ENCODE measurements around the gene EP400. TPM values are rescaled to one million over a fixed set of nuclear protein-coding genes. Genes with fewer than 3 reads are reported as not detected.
"Not testable (repeated sequence)": the region's sequence is repeated elsewhere in the genome, so short reads cannot be mapped to it uniquely, and the experiment has no call there.

Gene EP400
- polyA plus RNA-seq, 1 donor (not counting 4 experiments of a cell fraction or from before 2014, with no cell fraction given), result 4.1 TPM

DNA sequence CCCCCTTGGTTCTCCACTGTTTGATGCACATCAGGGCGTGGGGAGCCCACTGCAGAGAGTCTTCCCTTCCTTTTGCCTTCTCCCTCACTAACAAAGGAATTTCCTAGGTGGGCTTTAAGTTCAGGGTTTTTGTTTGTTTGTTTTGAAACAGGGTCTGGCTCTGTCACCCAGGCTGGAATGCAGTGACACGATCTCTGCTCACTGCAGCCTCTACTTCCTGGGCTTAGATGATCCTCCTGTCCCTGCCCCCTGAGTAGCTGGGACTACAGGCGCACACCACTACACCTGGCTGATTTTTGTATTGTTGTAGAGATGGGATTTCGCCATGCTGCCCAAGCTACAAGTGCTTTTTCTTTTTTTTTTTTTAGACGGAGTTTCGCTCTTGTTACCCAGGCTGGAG lies 33.8 kb downstream of the EP400 start:
- no peaks in the 10 kb centered on the region for H3K9me1 ChIP-seq (ENCODE audit: control insufficient read depth, extremely low read depth, insufficient read depth, low read length)
- dilution Hi-C loops (cut with MboI; ENCODE audit: extremely low pct_ligation_motif_present, low sequenced_read_pairs), result no loop called here
- H3K27ac ChIP-seq (ENCODE audit: control insufficient read depth, insufficient read depth, low read length), result no peak overlapping the region
- FAIRE-seq, result no peak
- no peak overlapping the region for H2AFZ ChIP-seq (ENCODE audit: control insufficient read depth, low read length)
- H3K4me1 ChIP-seq (ENCODE audit: control insufficient read depth, extremely low read depth, insufficient read depth, low read length), result no peaks in the 10 kb centered on the region
- H3K9me3 ChIP-seq (ENCODE audit: control insufficient read depth, low read depth, low read length), result no peaks in the 10 kb centered on the region
- DNase-seq (ENCODE audit: low read depth, low spot score), result no peak
- H3K4me2 ChIP-seq (ENCODE audit: control insufficient read depth, extremely low read depth, insufficient read depth, low read depth, low read length), result no peak overlapping the region
- no peaks in the 10 kb centered on the region for H3K27me3 ChIP-seq (ENCODE audit: control insufficient read depth, extremely low read depth, insufficient read depth, low read length)
- H3K4me3 ChIP-seq (ENCODE audit: control insufficient read depth in 2 of 3, extremely low read depth in 1 of 3, insufficient read depth in 2 of 3, low read depth in 1 of 3, low read length in 3 of 3), result no peak overlapping the region
- H4K20me1 ChIP-seq (ENCODE audit: control insufficient read depth, extremely low read depth, insufficient read depth, low read length), result no peaks in the 10 kb centered on the region
- peaks cover 1% of the 10 kb centered on the region for H3K79me2 ChIP-seq (ENCODE audit: control insufficient read depth, insufficient read depth, low read length)
- TF ChIP-seq, protein P1, sequence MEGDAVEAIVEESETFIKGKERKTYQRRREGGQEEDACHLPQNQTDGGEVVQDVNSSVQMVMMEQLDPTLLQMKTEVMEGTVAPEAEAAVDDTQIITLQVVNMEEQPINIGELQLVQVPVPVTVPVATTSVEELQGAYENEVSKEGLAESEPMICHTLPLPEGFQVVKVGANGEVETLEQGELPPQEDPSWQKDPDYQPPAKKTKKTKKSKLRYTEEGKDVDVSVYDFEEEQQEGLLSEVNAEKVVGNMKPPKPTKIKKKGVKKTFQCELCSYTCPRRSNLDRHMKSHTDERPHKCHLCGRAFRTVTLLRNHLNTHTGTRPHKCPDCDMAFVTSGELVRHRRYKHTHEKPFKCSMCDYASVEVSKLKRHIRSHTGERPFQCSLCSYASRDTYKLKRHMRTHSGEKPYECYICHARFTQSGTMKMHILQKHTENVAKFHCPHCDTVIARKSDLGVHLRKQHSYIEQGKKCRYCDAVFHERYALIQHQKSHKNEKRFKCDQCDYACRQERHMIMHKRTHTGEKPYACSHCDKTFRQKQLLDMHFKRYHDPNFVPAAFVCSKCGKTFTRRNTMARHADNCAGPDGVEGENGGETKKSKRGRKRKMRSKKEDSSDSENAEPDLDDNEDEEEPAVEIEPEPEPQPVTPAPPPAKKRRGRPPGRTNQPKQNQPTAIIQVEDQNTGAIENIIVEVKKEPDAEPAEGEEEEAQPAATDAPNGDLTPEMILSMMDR (optimal IDR thresholded peaks at IDR 0.05 in 1 of 3, IDR thresholded peaks at IDR 0.05 in 1 of 3, conservative IDR thresholded peaks at IDR 0.05 in 1 of 3; ENCODE audit: extremely low read depth in 1 of 3, insufficient read depth in 2 of 3, low read length in 3 of 3), result no peak
- TF ChIP-seq EZH2 (IDR thresholded peaks at IDR 0.05; ENCODE audit: low read length), result no peak
- no peak overlapping the region for H3K9ac ChIP-seq (ENCODE audit: control insufficient read depth, extremely low read depth, insufficient read depth, low read length)
- peaks cover 26 to 27% of the 10 kb centered on the region in 2 experiments for H3K36me3 ChIP-seq (ENCODE audit: control insufficient read depth in 2 of 2, extremely low read depth in 1 of 2, insufficient read depth in 2 of 2, low read length in 2 of 2)

DNA sequence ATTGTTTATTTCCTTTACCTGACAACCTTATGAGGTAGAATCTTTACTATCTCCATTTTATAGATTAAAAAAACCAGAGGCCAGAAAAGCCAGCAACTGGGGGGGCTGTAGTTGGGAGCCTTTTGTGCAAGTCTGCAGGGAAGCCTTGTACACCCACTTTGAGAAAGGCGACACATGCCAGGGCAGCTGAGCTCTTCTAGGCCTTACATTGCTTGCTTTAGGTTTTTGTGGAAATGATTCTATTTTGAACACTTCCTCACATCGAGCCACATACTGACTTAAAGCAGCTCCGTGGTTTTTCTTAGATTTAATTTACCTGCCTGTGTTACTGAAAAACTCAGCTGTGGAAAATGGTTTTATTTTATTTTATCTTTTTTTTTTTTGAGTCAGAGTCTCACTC lies 34.6 kb downstream of the EP400 start:
- Histone ChIP-seq H3K4me3 (ENCODE audit: control insufficient read depth in 2 of 3, extremely low read depth in 1 of 3, insufficient read depth in 2 of 3, low read depth in 1 of 3, low read length in 3 of 3) (no peak overlapping the region), H3K27ac (ENCODE audit: control insufficient read depth, insufficient read depth, low read length) (no peak overlapping the region), H4K20me1 (ENCODE audit: control insufficient read depth, extremely low read depth, insufficient read depth, low read length) (no peaks in the 10 kb centered on the region), H3K9ac (ENCODE audit: control insufficient read depth, extremely low read depth, insufficient read depth, low read length) (no peak overlapping the region), H3K36me3 (ENCODE audit: control insufficient read depth in 2 of 2, extremely low read depth in 1 of 2, insufficient read depth in 2 of 2, low read length in 2 of 2) (peaks cover 29% of the 10 kb centered on the region in 2 experiments), H2AFZ (ENCODE audit: control insufficient read depth, low read length) (no peak overlapping the region), H3K9me3 (ENCODE audit: control insufficient read depth, low read depth, low read length) (no peaks in the 10 kb centered on the region), H3K4me1 (ENCODE audit: control insufficient read depth, extremely low read depth, insufficient read depth, low read length) (no peaks in the 10 kb centered on the region), H3K9me1 (ENCODE audit: control insufficient read depth, extremely low read depth, insufficient read depth, low read length) (no peaks in the 10 kb centered on the region), H3K27me3 (ENCODE audit: control insufficient read depth, extremely low read depth, insufficient read depth, low read length) (no peaks in the 10 kb centered on the region), H3K79me2 (ENCODE audit: control insufficient read depth, insufficient read depth, low read length) (peaks cover 1% of the 10 kb centered on the region), H3K4me2 (ENCODE audit: control insufficient read depth, extremely low read depth, insufficient read depth, low read depth, low read length) (no peak overlapping the region)
- FAIRE-seq (no peak), DNase-seq (ENCODE audit: low read depth, low spot score) (no peak)
- TF ChIP-seq, protein P1 (optimal IDR thresholded peaks at IDR 0.05 in 1 of 3, IDR thresholded peaks at IDR 0.05 in 1 of 3, conservative IDR thresholded peaks at IDR 0.05 in 1 of 3; ENCODE audit: extremely low read depth in 1 of 3, insufficient read depth in 2 of 3, low read length in 3 of 3), result no peak
- TF ChIP-seq EZH2 (IDR thresholded peaks at IDR 0.05; ENCODE audit: low read length), result no peak
- dilution Hi-C loops (cut with MboI; ENCODE audit: extremely low pct_ligation_motif_present, low sequenced_read_pairs), result no loop called here

DNA sequence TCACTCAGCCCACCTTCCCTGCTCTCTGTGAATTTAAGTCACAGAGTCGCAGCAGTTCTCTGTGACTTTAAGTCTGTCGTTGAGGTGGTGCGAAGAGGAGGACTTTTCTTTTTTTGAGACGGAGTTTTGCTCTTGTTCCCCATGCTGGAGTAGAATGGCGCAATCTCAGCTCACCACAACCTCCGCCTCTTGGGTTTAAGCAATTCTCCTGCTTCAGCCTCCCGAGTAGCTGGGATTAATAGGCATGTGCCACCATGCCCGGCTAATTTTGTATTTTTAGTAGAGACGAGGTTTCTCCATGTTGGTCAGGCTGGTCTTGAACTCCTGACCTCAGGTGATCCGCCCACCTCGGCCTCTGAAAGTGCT lies 35.8 kb downstream of the EP400 start:
- H3K4me2 ChIP-seq (ENCODE audit: control insufficient read depth, extremely low read depth, insufficient read depth, low read depth, low read length); DNase-seq (ENCODE audit: low read depth, low spot score); dilution Hi-C loops (cut with MboI; ENCODE audit: extremely low pct_ligation_motif_present, low sequenced_read_pairs); H3K9ac ChIP-seq (ENCODE audit: control insufficient read depth, extremely low read depth, insufficient read depth, low read length); H3K9me3 ChIP-seq (ENCODE audit: control insufficient read depth, low read depth, low read length); H3K4me1 ChIP-seq (ENCODE audit: control insufficient read depth, extremely low read depth, insufficient read depth, low read length); H4K20me1 ChIP-seq (ENCODE audit: control insufficient read depth, extremely low read depth, insufficient read depth, low read length); H2AFZ ChIP-seq (ENCODE audit: control insufficient read depth, low read length); H3K79me2 ChIP-seq (ENCODE audit: control insufficient read depth, insufficient read depth, low read length); H3K27ac ChIP-seq (ENCODE audit: control insufficient read depth, insufficient read depth, low read length); FAIRE-seq; H3K27me3 ChIP-seq (ENCODE audit: control insufficient read depth, extremely low read depth, insufficient read depth, low read length); H3K9me1 ChIP-seq (ENCODE audit: control insufficient read depth, extremely low read depth, insufficient read depth, low read length); H3K4me3 ChIP-seq (ENCODE audit: control insufficient read depth in 2 of 3, extremely low read depth in 1 of 3, insufficient read depth in 2 of 3, low read depth in 1 of 3, low read length in 3 of 3): not testable (repeated sequence)
- peaks cover 28 to 31% of the 10 kb centered on the region in 2 experiments for H3K36me3 ChIP-seq (ENCODE audit: control insufficient read depth in 2 of 2, extremely low read depth in 1 of 2, insufficient read depth in 2 of 2, low read length in 2 of 2)
